BE2C (cell line): ENCODE data around the gene IGF2BP2.

Experiments
- DNase-seq: peaks from one replicate; pipeline ENCODE4 v3.0.0-alpha.2; 2020
- H3K27me3 ChIP-seq: fragments of 250-450 bp; sonication (Bioruptor Pico); 2 replicates; pipeline ENCODE4 v1.5.1; 2020; ENCODE audit warnings: mild to moderate bottlenecking
- H3K36me3 ChIP-seq: fragments of 250-450 bp; sonication (Bioruptor Pico); 2 replicates; pipeline ENCODE4 v1.5.1; 2020; ENCODE audit warnings: mild to moderate bottlenecking
- H3K4me1 ChIP-seq: fragments of 250-450 bp; sonication (Bioruptor Pico); 2 replicates; pipeline ENCODE4 v1.5.1; 2020
- H3K4me3 ChIP-seq: 2 replicates; pipeline ENCODE4 v1.5.1; 2011; ENCODE audit warnings: low read depth, low read length
- H3K9me3 ChIP-seq: fragments of 250-450 bp; sonication (Bioruptor Pico); 2 replicates; pipeline ENCODE4 v1.5.1; 2020
- TF ChIP-seq, protein P1 (sequence below): IDR thresholded peaks from 2 replicates; pipeline ENCODE4 v1.5.1; 2012; ENCODE audit warnings: mild to moderate bottlenecking, low read depth, low read length

The IGF2BP2 gene

GRCh38 chr3:185757176-185757575 lies 67.7 kb downstream of the IGF2BP2 start:
- DNase-seq, result no peak
- H3K36me3 ChIP-seq, result no peaks in the 10 kb centered on the region
- H3K9me3 ChIP-seq, result no peaks in the 10 kb centered on the region
- no peak overlapping the region for H3K4me3 ChIP-seq
- TF ChIP-seq, protein P1, sequence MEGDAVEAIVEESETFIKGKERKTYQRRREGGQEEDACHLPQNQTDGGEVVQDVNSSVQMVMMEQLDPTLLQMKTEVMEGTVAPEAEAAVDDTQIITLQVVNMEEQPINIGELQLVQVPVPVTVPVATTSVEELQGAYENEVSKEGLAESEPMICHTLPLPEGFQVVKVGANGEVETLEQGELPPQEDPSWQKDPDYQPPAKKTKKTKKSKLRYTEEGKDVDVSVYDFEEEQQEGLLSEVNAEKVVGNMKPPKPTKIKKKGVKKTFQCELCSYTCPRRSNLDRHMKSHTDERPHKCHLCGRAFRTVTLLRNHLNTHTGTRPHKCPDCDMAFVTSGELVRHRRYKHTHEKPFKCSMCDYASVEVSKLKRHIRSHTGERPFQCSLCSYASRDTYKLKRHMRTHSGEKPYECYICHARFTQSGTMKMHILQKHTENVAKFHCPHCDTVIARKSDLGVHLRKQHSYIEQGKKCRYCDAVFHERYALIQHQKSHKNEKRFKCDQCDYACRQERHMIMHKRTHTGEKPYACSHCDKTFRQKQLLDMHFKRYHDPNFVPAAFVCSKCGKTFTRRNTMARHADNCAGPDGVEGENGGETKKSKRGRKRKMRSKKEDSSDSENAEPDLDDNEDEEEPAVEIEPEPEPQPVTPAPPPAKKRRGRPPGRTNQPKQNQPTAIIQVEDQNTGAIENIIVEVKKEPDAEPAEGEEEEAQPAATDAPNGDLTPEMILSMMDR, result no peak
- peaks cover 51% of the 10 kb centered on the region for H3K27me3 ChIP-seq
- H3K4me1 ChIP-seq, result no peaks in the 10 kb centered on the region

- Histone ChIP-seq H3K4me1 (no peaks in the 10 kb centered on the region), H3K9me3 (no peaks in the 10 kb centered on the region), H3K4me3 (no peak overlapping the region), H3K36me3 (no peaks in the 10 kb centered on the region), H3K27me3 (peaks cover 45% of the 10 kb centered on the region)
- DNase-seq, result no peak
- TF ChIP-seq, protein P1, result no peak
These were observed 68.4 kb downstream of the IGF2BP2 start for GRCh38 chr3:185756477-185756876.

- Histone ChIP-seq H3K4me3 (no peak overlapping the region), H3K27me3 (peaks cover 29% of the 10 kb centered on the region), H3K9me3 (no peaks in the 10 kb centered on the region), H3K4me1 (no peaks in the 10 kb centered on the region), H3K36me3 (no peaks in the 10 kb centered on the region)
- DNase-seq, result no peak
- TF ChIP-seq, protein P1, result no peak
These were observed 69.9 kb downstream of the IGF2BP2 start for GRCh38 chr3:185754920-185755319.

DNA sequence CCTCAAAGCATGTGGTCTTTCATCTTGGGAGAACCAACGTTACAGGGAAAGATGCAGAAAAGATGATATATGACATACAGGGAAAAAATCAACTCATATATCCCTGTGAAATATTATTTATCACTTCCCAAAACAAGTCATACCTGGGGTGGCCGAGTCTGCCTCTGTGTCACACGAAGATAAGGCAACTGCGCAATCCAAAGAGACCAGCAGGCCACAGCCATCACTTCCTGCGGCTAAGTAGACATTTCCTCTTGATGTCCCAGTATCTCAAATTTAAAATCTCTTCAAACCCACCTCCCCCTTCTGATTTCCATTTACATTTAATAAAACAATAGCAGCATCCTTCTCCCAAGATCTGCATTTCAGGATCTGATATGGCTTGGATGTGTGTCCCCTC lies 71.5 kb downstream of the IGF2BP2 start:
- Histone ChIP-seq H3K4me3 (no peak overlapping the region), H3K4me1 (no peaks in the 10 kb centered on the region), H3K36me3 (no peaks in the 10 kb centered on the region), H3K9me3 (no peaks in the 10 kb centered on the region), H3K27me3 (peaks cover 13% of the 10 kb centered on the region)
- TF ChIP-seq, protein P1, result no peak
- no peak for DNase-seq

- H3K4me1 ChIP-seq, result no peaks in the 10 kb centered on the region
- no peaks in the 10 kb centered on the region for H3K36me3 ChIP-seq
- TF ChIP-seq, protein P1, result no peak
- peaks cover 18% of the 10 kb centered on the region for H3K27me3 ChIP-seq
- no peaks in the 10 kb centered on the region for H3K9me3 ChIP-seq
- H3K4me3 ChIP-seq, result no peak overlapping the region
- no peak for DNase-seq
These were observed 74.1 kb downstream of the IGF2BP2 start for GRCh38 chr3:185750702-185751101.

DNA sequence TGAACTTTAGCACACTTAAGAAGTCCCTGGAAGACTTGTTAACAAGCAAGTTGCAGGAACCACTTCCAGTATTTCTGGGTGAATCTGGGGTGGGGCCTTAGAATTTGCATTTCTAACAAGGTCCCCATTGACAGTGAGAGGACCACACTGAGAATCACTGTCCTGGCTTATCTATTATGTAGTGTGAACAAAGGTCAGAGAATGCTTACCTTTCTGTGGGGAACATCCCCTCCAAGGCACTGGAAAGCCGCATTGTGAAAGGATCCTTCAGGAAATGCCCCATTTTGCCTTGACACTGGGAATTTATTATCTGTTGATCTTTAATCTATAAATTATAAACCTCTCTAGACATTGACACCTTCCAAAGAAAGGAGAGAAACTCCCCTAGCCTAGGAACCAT lies 74.8 kb downstream of the IGF2BP2 start:
- TF ChIP-seq, protein P1, result no peak

More for the DNA sequence above, 74.8 kb downstream of the IGF2BP2 start:
- DNase-seq, result no peak
- H3K36me3 ChIP-seq, result no peaks in the 10 kb centered on the region
- peaks cover 18% of the 10 kb centered on the region for H3K27me3 ChIP-seq
- no peaks in the 10 kb centered on the region for H3K4me1 ChIP-seq
- H3K4me3 ChIP-seq, result no peak overlapping the region
- no peaks in the 10 kb centered on the region for H3K9me3 ChIP-seq
